Stomach smooth muscle (tissue), 2 donors: ENCODE measurements around the gene ADAM8.

Source experiments
- H3K27ac ChIP-seq: one replicate; pipeline ENCODE4 v1.7.0; 2013; ENCODE audit warnings: mild to moderate bottlenecking, low read length, inconsistent platforms
- H3K27me3 ChIP-seq, 2 donors: one replicate each; pipeline ENCODE4 v1.7.0; 2013; ENCODE audit warnings: low read length in 2 of 2; ENCODE audit not compliant: insufficient read depth in 2 of 2, control insufficient read depth in 1 of 2
- H3K36me3 ChIP-seq, 2 donors: one replicate each; pipeline ENCODE4 v1.7.0; 2013; ENCODE audit warnings: low read length in 2 of 2; ENCODE audit not compliant: control insufficient read depth in 2 of 2, insufficient read depth in 2 of 2
- H3K4me1 ChIP-seq: one replicate; pipeline ENCODE4 v1.7.0; 2013; ENCODE audit warnings: low read length; ENCODE audit not compliant: control insufficient read depth, insufficient read depth
- H3K4me3 ChIP-seq, 2 donors: one replicate each; pipeline ENCODE4 v1.7.0; 2013; ENCODE audit warnings: low read length in 2 of 2
- H3K9ac ChIP-seq, 2 donors: one replicate each; pipeline ENCODE4 v1.7.0; 2013; ENCODE audit warnings: low read length in 2 of 2, mild to moderate bottlenecking in 1 of 2
- H3K9me3 ChIP-seq, 2 donors: one replicate each; pipeline ENCODE4 v1.7.0; 2013; ENCODE audit warnings: low read length in 2 of 2; ENCODE audit not compliant: control insufficient read depth in 2 of 2
- donor health status: healthy.
- donor health status: Pancreatic carcinoma.

Gene ADAM8

DNA sequence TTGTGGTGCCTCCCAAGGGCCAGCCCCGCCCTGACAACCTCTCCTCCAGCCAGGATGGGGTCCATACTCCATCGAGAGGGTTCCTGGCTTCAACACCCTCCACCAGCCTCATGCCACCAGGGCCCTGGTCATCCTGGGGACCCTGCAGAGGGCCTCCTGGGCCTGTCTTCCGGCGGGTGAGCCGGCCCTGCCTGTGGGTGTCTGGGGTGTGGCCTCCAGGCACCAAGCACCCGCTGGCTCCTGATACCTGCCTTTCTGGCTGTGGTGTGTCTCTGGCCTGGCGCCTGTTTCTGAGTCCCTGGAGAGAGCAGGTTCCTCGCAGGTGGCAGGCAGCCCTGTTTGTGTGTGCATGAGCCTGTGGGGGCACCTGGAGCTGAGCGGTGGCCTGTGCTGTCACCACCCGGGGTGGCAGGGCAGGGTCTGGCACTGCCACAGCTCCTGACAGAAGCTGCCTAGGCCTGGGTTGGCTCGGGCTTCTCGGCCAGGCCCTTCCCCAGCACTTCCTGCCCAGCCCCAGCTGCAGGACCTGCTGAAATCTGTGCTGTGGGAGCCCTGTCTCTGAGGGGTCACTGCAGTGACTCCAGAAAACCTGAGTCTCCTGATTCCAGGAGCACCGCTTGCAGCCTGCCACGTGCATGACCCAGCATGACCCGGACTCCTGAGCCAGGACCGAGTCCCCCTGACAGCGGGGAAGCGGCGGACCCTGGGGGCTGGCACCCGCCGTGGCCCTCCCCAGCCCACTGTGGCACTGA is 18.4 kb downstream of the ADAM8 start:
- H3K4me3 ChIP-seq, result no peak overlapping the region
- no peak overlapping the region for H3K27ac ChIP-seq
- H3K36me3 ChIP-seq, result no peaks in the 10 kb centered on the region
- no peaks in the 10 kb centered on the region for H3K9me3 ChIP-seq
- no peak overlapping the region for H3K9ac ChIP-seq
- no peaks in the 10 kb centered on the region for H3K27me3 ChIP-seq
- H3K4me1 ChIP-seq, result peaks cover 29% of the 10 kb centered on the region

DNA sequence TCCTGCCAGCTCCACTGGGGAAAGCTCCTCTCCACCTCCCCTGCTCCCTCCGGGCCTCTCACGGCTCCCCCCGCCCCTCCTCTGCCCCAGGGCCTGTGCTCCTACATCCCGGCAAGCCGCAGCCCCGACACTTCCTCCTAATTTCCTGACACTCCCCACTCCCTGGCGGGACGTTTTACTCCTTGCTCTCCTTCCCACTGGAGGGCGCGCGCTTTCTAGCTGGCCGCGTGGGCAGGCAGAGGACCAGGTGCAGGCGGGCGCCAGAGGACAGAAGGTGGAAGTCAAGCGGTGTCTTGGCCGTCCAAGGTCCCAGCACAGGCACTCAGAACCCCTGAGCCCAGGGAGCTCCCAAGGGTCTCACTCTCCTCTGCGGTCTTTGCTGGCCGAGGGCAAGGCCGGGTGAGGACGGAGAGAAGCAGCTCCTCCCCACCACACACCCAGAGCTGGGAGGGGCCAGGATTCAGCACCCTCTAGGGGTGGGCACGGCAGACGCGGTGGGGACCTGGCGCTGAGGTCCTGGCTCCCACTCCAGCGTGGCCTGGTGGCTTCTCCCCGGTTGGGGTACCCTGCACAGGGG is 19.1 kb downstream of the ADAM8 start:
- Histone ChIP-seq H3K4me3 (peak overlapping the region; percentile 8 to 40), H3K9me3 (no peaks in the 10 kb centered on the region), H3K4me1 (peaks cover 27% of the 10 kb centered on the region), H3K27ac (no peak overlapping the region), H3K27me3 (no peaks in the 10 kb centered on the region), H3K36me3 (no peaks in the 10 kb centered on the region), H3K9ac (no peak overlapping the region)

GRCh38 chr10:133255323-133255722 is 21.3 kb downstream of the ADAM8 start:
- H3K27ac ChIP-seq, result no peak overlapping the region
- no peaks in the 10 kb centered on the region for H3K36me3 ChIP-seq
- H3K27me3 ChIP-seq, result peaks cover 0 to 3% of the 10 kb centered on the region in 2 donors
- H3K4me1 ChIP-seq, result peaks cover 14% of the 10 kb centered on the region
- H3K4me3 ChIP-seq, result no peak overlapping the region
- no peak overlapping the region for H3K9ac ChIP-seq
- H3K9me3 ChIP-seq, result no peaks in the 10 kb centered on the region

DNA sequence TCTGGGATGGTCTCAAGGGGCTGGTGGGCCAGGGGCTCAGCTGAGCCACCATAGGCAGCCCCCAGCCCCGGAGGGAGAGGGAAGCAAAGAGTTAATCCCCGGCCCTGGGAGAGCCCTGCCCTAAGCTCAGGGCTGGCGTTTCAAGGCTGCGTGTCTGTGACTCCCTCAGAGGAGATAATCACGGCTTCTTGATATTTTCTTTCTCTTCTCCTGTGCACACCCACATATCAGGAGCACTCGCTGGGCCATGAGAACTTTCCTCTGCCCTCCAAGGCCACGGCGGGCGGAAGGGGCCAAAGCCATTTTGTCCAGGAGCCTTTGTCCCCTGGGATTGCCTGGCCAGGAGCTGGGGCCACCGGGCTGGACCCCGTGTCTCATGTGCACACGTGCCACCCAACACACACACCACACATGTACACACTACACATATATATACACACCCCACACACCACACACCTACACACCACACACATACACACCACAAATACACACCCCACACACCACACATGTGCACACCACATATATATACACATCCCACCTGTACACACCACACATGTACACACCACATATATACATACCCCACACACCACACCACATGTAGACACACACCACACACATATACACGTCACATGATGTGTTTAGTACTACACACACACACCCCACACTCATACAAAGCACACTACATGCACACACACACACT is 22.1 kb downstream of the ADAM8 start:
- Histone ChIP-seq H3K9me3 (no peaks in the 10 kb centered on the region), H3K27me3 (peaks cover 4 to 6% of the 10 kb centered on the region in 2 donors), H3K27ac (no peak overlapping the region), H3K9ac (no peak overlapping the region), H3K4me1 (peaks cover 10% of the 10 kb centered on the region), H3K36me3 (no peaks in the 10 kb centered on the region), H3K4me3 (no peak overlapping the region)

DNA sequence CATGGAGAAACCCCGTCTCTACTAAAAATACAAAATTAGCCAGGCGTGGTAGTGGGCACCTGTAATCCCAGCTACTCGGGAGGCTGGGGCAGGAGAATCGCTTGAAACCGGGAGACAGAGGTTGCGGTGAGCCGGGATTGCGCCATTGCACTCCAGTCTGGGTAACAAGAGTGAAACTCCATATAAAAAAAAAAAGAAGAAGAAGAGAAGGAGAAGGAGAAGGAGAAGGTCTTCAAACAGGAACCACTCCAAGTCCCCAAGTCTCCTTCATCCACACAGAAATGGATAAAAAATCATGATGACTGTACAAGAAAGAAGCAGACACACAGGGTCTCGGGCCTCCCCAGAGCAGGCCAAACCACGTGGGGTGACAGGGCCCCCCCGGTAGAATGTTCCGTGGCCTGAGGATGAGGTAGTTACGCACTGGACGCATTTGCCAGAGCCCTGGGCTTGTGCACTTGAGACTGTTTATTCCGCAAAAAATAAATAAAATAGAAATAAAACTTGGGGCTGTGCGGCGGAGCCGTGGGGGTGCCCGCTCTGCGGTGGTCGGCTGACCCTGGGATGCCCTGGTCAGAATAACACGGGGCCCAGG is 23.2 kb downstream of the ADAM8 start:
- Histone ChIP-seq H3K4me1 (peaks cover 5% of the 10 kb centered on the region), H3K9ac (no peak overlapping the region), H3K27me3 (peaks cover 7 to 12% of the 10 kb centered on the region in 2 donors), H3K4me3 (no peak overlapping the region), H3K27ac (no peak overlapping the region), H3K36me3 (no peaks in the 10 kb centered on the region), H3K9me3 (no peaks in the 10 kb centered on the region)

DNA sequence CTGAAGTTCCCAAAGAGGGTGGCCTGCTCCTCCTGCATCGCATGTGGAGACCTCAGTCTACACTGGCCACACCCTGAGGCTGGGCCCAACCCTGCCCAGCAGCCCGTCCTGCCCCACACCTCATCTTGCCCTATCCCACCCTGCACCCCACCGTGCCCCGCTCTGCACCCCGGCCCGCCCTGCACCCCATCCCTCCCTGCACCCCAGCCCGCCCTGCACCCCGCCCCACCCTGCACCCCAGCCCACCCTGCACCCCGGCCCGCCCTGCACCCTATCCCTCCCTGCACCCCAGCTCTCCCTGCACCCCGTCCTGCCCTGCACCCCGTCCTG is 24.5 kb downstream of the ADAM8 start:
- Histone ChIP-seq H3K4me3 (no peak overlapping the region), H3K9me3 (no peaks in the 10 kb centered on the region), H3K27me3 (peaks cover 7 to 16% of the 10 kb centered on the region in 2 donors), H3K36me3 (no peaks in the 10 kb centered on the region), H3K27ac (no peak overlapping the region), H3K9ac (no peak overlapping the region), H3K4me1 (no peaks in the 10 kb centered on the region)

- H3K27ac ChIP-seq, result no peak overlapping the region
- no peaks in the 10 kb centered on the region for H3K4me1 ChIP-seq
- no peaks in the 10 kb centered on the region for H3K36me3 ChIP-seq
- no peak overlapping the region for H3K9ac ChIP-seq
- H3K4me3 ChIP-seq, result no peak overlapping the region
- H3K9me3 ChIP-seq, result no peaks in the 10 kb centered on the region
- peaks cover 7 to 19% of the 10 kb centered on the region in 2 donors for H3K27me3 ChIP-seq
Observed at GRCh38 chr10:133251388-133252222, 25.1 kb downstream of the ADAM8 start.

GRCh38 chr10:133249975-133250754 is 26.5 kb downstream of the ADAM8 start:
- no peak overlapping the region for H3K4me3 ChIP-seq
- no peak overlapping the region for H3K27ac ChIP-seq
- H3K36me3 ChIP-seq, result no peaks in the 10 kb centered on the region
- H3K9ac ChIP-seq, result no peak overlapping the region
- H3K27me3 ChIP-seq, result peaks cover 13 to 33% of the 10 kb centered on the region in 2 donors
- no peaks in the 10 kb centered on the region for H3K9me3 ChIP-seq
- H3K4me1 ChIP-seq, result no peaks in the 10 kb centered on the region

- Histone ChIP-seq H3K9ac (no peak overlapping the region), H3K27me3 (peaks cover 13 to 33% of the 10 kb centered on the region in 2 donors), H3K27ac (no peak overlapping the region), H3K9me3 (no peaks in the 10 kb centered on the region), H3K36me3 (no peaks in the 10 kb centered on the region), H3K4me3 (no peak overlapping the region), H3K4me1 (no peaks in the 10 kb centered on the region)
Observed at GRCh38 chr10:133249094-133249780, 27.4 kb downstream of the ADAM8 start.
